Measurements from ENCODE around the gene RSAD1. TPM values are rescaled to one million over a fixed set of nuclear protein-coding genes. Genes with fewer than 3 reads are reported as not detected.

Gene RSAD1
- total RNA-seq, 1 donor from 2014 or later = 40.8 TPM

DNA sequence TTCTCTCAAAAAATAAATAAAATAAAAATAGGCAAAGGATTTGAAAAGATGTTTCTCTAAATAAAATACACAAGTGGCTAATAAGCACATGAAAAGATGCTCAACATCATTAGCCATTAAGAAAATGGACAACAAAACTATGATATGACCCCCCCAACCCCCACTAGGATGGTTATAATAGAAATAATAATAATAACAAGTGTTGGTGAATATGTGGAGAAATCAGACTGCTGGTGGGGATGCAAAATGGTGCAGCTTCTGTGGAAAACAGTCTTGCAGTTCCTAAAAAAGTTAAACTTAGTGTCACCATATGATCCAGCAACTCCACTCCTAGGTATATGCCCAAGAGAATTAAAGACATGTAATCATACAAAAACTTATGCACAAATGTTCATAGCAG, 20.6 kb downstream of the RSAD1 start:
- Mint-ChIP-seq H3K4me3 (no peak overlapping the region), H3K27ac (no peak overlapping the region), H3K4me1 (peaks cover 8% of the 10 kb centered on the region), H3K9me3 (no peaks in the 10 kb centered on the region), H3K27me3 (ENCODE audit: low read depth) (peaks cover 4% of the 10 kb centered on the region), H3K36me3 (no peaks in the 10 kb centered on the region)
- TF ChIP-seq, protein P1, sequence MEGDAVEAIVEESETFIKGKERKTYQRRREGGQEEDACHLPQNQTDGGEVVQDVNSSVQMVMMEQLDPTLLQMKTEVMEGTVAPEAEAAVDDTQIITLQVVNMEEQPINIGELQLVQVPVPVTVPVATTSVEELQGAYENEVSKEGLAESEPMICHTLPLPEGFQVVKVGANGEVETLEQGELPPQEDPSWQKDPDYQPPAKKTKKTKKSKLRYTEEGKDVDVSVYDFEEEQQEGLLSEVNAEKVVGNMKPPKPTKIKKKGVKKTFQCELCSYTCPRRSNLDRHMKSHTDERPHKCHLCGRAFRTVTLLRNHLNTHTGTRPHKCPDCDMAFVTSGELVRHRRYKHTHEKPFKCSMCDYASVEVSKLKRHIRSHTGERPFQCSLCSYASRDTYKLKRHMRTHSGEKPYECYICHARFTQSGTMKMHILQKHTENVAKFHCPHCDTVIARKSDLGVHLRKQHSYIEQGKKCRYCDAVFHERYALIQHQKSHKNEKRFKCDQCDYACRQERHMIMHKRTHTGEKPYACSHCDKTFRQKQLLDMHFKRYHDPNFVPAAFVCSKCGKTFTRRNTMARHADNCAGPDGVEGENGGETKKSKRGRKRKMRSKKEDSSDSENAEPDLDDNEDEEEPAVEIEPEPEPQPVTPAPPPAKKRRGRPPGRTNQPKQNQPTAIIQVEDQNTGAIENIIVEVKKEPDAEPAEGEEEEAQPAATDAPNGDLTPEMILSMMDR (IDR thresholded peaks at IDR 0.05; ENCODE audit: unreplicated experiment) = no peak
- DNase-seq (ENCODE audit: low spot score in 2 of 2, unreplicated experiment in 2 of 2) = no peak

GRCh38 chr17:50499721-50500120, 21.1 kb downstream of the RSAD1 start:
- Mint-ChIP-seq H3K27me3 (ENCODE audit: low read depth) (peaks cover 7% of the 10 kb centered on the region), H3K9me3 (no peaks in the 10 kb centered on the region), H3K27ac (no peak overlapping the region), H3K4me3 (no peak overlapping the region), H3K36me3 (no peaks in the 10 kb centered on the region), H3K4me1 (peaks cover 8% of the 10 kb centered on the region)
- DNase-seq (ENCODE audit: low spot score in 2 of 2, unreplicated experiment in 2 of 2) = no peak
- TF ChIP-seq, protein P1 (IDR thresholded peaks at IDR 0.05; ENCODE audit: unreplicated experiment) = no peak

- DNase-seq (ENCODE audit: low spot score in 2 of 2, unreplicated experiment in 2 of 2) = no peak
- H3K4me3 Mint-ChIP-seq = no peak overlapping the region
- H3K36me3 Mint-ChIP-seq = no peaks in the 10 kb centered on the region
- H3K4me1 Mint-ChIP-seq = peaks cover 8% of the 10 kb centered on the region
- peaks cover 10% of the 10 kb centered on the region for H3K27me3 Mint-ChIP-seq (ENCODE audit: low read depth)
- no peaks in the 10 kb centered on the region for H3K9me3 Mint-ChIP-seq
- TF ChIP-seq, protein P1 (IDR thresholded peaks at IDR 0.05; ENCODE audit: unreplicated experiment) = peak; percentile 22
- H3K27ac Mint-ChIP-seq = no peak overlapping the region
Measured at GRCh38 chr17:50501054-50501453, 22.4 kb downstream of the RSAD1 start.

DNA sequence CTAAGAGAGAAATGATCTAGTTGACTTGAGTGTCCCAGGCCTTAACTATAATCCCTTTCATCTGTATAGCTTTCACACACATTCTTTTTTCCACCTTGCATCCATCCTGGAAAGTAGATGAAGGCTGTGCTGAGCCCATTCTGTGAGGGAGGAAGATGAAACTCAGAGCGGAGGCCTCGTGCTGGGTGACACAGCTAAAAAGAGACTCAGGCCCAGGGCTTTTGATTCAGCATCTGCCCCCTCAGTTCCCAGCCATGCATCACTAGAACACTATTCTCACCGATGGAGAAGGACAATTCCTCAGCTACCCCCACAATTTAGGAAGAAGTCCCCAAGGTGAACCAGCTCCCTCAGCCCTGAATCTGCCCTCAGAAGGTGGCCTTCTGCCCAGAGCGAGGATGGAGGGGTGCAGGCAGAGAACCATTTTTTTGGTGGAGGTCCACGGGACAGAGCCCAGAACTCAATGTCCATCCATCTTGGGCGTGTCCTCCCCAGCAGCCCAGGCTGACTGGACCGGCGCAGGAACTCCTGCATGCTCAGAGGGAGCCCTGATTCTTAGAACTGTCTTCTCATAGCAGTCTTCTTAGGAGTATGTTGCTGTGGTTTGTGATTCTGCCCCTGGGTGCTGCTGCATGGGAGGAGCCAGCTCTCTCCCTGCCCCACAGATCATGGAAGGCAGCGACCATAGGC, 23.8 kb downstream of the RSAD1 start:
- H3K27ac Mint-ChIP-seq = no peak overlapping the region
- no peaks in the 10 kb centered on the region for H3K9me3 Mint-ChIP-seq
- H3K27me3 Mint-ChIP-seq (ENCODE audit: low read depth) = peaks cover 13% of the 10 kb centered on the region
- no peak overlapping the region for H3K4me3 Mint-ChIP-seq
- TF ChIP-seq, protein P1 (IDR thresholded peaks at IDR 0.05; ENCODE audit: unreplicated experiment) = no peak
- DNase-seq (ENCODE audit: low spot score in 2 of 2, unreplicated experiment in 2 of 2) = no peak
- peaks cover 8% of the 10 kb centered on the region for H3K4me1 Mint-ChIP-seq
- no peaks in the 10 kb centered on the region for H3K36me3 Mint-ChIP-seq

GRCh38 chr17:50505591-50506130, 27.0 kb downstream of the RSAD1 start:
- H3K4me3 Mint-ChIP-seq = no peak overlapping the region
- H3K36me3 Mint-ChIP-seq = no peaks in the 10 kb centered on the region
- H3K4me1 Mint-ChIP-seq = peaks cover 24% of the 10 kb centered on the region
- no peak overlapping the region for H3K27ac Mint-ChIP-seq
- H3K9me3 Mint-ChIP-seq = no peaks in the 10 kb centered on the region
- no peak for DNase-seq (ENCODE audit: low spot score in 2 of 2, unreplicated experiment in 2 of 2)
- peaks cover 13% of the 10 kb centered on the region for H3K27me3 Mint-ChIP-seq (ENCODE audit: low read depth)
- TF ChIP-seq, protein P1 (IDR thresholded peaks at IDR 0.05; ENCODE audit: unreplicated experiment) = no peak

All from mesothelial cell of epicardium (in vitro differentiated cells).